LoVo (cell line): Measurements from ENCODE around the gene SLC6A8.
A peak's percentile ranks its signal among the peaks of the same experiment; 100 is the strongest.
"Not testable (repeated sequence)": the region's sequence is repeated elsewhere in the genome, so short reads cannot be mapped to it uniquely, and the experiment has no call there.

ENCODE experiments used
- DNase-seq: peaks from one replicate; pipeline ENCODE4 v3.0.0-alpha.2; 2016; ENCODE audit warnings: low spot score

The SLC6A8 gene

GRCh38 chrX:153672531-153673427, 14.9 kb upstream of the SLC6A8 start:
- DNase-seq = no peak

DNA sequence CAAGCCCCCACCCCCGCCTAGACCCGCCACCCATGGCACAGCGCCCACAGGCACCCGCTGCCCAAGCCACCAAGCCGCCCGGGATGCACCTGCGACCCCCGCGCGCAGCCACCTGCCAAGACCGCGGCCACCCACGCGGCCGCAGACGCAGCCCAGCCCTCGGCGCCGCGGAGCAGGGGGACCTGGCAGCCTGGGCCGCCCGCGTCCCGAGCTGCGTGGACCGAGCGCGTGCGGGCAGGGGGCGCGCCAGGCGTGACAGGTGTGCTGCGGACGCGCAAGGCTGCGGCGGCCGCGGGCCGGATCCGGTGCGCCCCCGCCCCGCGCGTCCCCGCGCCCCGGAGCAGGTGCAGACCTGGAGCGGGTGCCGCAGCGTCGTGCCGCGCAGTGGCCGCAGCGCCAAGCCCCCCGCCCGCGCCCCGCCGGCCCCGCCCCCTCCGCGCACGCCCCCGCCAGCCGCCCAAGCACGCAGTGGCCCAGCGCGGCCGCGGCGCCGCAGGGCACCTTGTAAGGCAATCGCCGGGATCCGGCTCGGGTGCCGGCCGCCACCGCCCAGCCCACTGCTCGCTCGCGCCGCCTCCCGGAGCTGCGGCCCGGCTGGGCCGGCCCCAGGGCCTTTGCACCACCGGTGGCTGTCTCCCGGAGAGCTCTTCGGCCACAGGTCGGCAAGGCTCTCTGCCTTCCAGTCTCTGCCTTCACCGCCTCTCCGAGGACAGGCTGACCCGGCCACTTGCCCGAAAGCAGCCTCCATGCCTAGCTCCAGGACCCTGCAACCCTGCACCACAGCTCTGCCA, 14.1 kb upstream of the SLC6A8 start, which contains the start of gene PNCK:
PNCK (minus strand) TSS at position 386 of the 791 bp plus-strand sequence. CDS start 737 bp downstream, outside the sequence.
- DNase-seq = no peak

DNA sequence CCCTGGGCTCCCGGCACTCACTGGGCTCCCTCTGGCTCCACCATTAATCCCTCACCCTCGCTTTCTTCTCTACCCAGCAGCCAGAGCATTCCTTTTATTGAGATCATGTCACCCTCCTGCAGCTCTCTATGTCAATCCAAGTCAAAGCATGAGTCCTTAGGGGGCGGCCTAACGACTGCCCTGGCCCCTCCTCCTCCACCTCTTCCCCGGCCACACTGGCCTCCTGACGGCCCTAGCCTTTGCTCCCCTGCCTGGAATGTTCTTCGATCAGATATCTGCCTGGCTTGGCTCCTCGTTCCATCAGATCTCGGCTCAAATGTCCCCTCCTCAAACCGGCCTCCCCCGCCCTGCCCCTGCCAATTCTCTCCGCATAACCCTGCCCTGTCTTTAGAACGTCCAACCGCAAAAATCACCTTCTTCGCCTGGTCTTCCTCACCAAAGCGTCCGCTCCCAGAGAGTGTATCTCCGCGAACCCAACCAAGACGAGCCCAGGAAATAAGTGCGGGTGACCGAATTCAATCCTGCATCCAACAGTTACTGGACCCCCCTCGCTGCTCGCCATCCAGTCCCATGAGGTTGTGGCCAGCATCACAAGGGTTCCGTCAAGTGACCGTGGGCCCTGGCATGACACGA, 13.4 kb upstream of the SLC6A8 start:
- no peak for DNase-seq

- DNase-seq = no peak
Measured at GRCh38 chrX:153681175-153681574, 6.6 kb upstream of the SLC6A8 start.

- not testable (repeated sequence) for DNase-seq
Measured at GRCh38 chrX:153683486-153683885, 4.2 kb upstream of the SLC6A8 start.

GRCh38 chrX:153684467-153685155, 3.1 kb upstream of the SLC6A8 start:
- DNase-seq = no peak

DNA sequence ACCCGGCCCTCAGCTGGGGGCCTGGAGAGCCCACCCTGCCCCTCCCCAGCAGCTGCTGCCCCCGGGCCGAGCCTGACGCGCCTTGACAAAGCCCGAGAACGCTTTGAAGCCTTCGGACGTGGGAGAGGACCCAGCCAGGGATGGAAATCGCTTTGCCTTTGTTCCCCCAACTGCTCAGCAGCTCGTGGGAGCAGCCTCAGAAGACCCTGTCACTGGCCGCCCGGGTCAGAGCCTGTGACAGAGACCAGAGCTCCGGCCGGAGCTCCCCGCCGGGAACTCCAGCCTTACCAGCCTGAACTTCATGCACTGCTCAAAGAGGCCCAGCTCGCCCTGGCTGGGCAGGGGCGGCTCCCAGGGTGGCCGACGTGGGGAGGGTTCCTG, 2.6 kb upstream of the SLC6A8 start:
- DNase-seq = no peak

GRCh38 chrX:153685751-153686696, 1.7 kb upstream of the SLC6A8 start:
- DNase-seq = no peak

DNA sequence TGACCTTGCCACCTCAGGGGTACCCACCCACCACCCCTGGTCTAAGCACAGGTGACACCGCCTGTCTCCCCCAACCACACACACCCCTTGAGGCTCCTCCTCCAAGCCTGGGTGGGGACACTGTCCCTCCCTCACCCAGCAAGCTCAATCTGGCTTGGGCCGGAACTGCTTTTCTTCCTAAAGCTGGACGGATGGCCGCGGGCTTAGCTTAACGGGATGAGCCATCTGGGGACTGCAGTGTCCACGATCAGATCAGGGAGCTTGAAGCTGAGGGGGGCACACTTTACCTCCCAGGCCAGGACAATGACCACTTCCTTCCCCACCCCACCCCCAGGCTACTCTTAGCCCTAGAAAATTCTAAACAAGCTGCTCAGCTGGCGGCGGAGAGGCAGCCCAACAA, 1.0 kb upstream of the SLC6A8 start:
- no peak for DNase-seq

DNA sequence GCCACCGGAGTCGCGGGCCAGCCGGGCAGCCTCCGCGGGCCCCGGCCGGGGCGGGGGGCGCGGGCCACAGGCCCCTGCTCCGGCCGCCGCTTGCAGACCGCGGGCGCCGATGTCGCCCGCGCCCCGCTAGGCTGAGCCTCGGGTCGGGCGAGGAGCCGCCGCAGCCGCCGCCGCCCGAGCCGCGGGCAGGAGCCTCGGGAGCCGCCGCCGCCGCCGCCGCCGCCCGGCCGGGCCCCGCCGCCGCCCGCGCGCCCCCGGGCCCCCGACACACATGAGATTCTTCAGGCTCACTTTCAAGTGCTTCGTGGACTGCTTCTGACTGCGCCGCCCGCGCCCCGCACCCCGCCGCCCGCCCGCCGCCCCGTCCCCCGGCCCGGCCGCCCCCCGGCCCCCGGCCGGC, 345 bp downstream of the SLC6A8 start:
- no peak for DNase-seq

DNA sequence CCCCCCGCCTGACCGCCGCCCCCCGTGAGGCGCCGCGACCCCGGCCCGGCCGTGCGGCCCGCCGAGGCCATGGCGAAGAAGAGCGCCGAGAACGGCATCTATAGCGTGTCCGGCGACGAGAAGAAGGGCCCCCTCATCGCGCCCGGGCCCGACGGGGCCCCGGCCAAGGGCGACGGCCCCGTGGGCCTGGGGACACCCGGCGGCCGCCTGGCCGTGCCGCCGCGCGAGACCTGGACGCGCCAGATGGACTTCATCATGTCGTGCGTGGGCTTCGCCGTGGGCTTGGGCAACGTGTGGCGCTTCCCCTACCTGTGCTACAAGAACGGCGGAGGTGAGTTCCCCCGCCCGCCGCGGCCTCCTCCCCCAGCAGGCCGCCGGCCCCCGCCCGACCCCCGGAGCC, 780 bp downstream of the SLC6A8 start:
- no peak for DNase-seq

DNA sequence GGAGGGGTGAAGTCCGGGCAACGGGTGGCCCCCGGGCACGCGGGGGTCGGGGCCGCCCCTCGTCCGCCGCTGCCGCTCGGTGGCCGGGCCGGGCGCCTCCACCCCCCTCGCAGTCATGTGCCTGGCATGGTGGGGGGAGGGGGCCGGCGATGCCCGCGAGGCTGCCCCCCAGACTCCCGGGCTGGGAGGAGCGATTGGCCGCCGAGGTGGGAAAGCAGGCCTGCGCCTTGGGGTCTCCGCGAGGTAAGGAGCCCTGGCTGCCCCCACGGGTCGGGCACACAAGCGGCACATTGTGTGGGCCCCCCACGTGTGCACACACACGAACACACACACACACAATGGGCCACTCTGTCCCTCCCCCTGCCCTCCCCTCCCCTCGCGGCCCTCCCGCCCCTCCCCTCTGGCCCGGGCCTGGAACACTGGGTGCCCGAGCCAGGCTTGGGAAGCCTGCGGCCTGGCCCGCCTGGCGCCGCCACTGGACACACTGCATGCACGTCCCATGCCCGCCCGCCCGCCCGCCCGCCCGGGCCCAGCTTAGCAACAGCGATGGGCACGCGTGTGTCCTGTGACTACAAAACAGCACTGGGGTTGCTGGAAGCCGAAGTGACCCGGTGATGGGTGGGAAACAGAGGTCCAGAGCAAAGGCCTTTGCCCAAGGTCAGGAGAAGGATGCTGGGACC, 1.3 kb downstream of the SLC6A8 start:
- peak; percentile 16 for DNase-seq

GRCh38 chrX:153689654-153690465, 2.1 kb downstream of the SLC6A8 start:
- DNase-seq = peak; percentile 1

GRCh38 chrX:153690466-153690865, 2.7 kb downstream of the SLC6A8 start:
- no peak for DNase-seq

DNA sequence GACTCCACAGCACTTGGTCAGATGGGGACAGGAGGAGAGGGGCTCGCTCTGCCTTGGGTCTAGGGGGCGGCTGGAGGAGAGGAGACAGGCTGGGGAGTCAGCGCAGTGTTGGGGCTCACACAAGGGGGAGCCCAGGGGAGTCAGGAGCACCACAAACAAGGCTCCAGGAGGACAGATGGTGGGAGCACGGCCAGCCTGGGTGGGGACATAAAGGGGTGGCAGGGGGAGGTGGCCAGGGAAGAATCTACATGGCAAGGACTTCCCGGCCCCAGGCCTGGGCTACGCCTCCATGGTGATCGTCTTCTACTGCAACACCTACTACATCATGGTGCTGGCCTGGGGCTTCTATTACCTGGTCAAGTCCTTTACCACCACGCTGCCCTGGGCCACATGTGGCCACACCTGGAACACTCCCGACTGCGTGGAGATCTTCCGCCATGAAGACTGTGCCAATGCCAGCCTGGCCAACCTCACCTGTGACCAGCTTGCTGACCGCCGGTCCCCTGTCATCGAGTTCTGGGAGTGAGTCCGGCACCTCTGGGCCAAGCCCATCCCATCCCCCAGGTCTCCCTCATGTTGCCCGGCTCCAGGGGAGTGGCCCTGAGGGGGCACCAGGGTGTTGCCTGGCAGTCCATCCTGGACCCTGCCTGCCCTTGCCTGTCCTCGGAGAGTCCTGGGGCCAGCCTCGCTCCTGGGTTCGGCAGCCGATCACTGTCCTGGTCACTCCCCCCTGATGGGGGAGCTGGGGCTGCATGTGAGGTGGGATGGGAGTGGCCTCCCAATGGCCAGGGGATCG, 3.5 kb downstream of the SLC6A8 start:
- not testable (repeated sequence) for DNase-seq

- no peak for DNase-seq
Measured at GRCh38 chrX:153692003-153692402, 4.3 kb downstream of the SLC6A8 start.

GRCh38 chrX:153692611-153693156, 5.0 kb downstream of the SLC6A8 start:
- DNase-seq = no peak
